A673 (cell line): ENCODE data around the gene LMBR1. TPM values are rescaled to one million over a fixed set of nuclear protein-coding genes. Genes with fewer than 3 reads are reported as not detected.

Experiments used
- BruUV-seq: library from RNA; stranded (reverse); fragments of 400-500 nt; replicated peaks from 2 replicates; lab custom pipeline; 2021; lab: Mats Ljungman, UMichigan
- CTCF ChIA-PET: fragments of 300-600 bp; sonication (Branson Sonifier 250); formaldehyde crosslinking; loops from one replicate; lab custom pipeline; 2022; ENCODE audit warnings: antibody characterized with exemption; lab: Charles Lee
- POLR2A ChIA-PET: fragments of 300-600 bp; sonication (Branson Sonifier 250); formaldehyde crosslinking; loops from one replicate; lab custom pipeline; 2022; ENCODE audit warnings: antibody characterized with exemption; ENCODE audit not compliant: low non-redundant PET; lab: Charles Lee
- DNase-seq: peaks from one replicate; pipeline ENCODE4 v3.0.0-alpha.2; 2015; ENCODE audit warnings: low spot score
- H3K27ac ChIP-seq: fragments of 200-600 bp; sonication (generic); 2 replicates; pipeline ENCODE4 v1.5.1; 2016; ENCODE audit warnings: mixed run types, low read depth, mild to moderate bottlenecking, mixed read lengths, antibody characterized with exemption, low read length; ENCODE audit not compliant: poor library complexity, severe bottlenecking
- H3K27me3 ChIP-seq: fragments of 200-600 bp; sonication (generic); replicated peaks from 2 replicates; pipeline ENCODE4 v1.6.1; 2017; ENCODE audit warnings: mixed run types, low read depth, mild to moderate bottlenecking, mixed read lengths, antibody characterized with exemption, low read length; ENCODE audit not compliant: insufficient read depth, poor library complexity
- H3K36me3 ChIP-seq: fragments of 200-600 bp; sonication (generic); 2 replicates; pipeline ENCODE4 v1.6.1; 2016; ENCODE audit warnings: mixed run types, mild to moderate bottlenecking, mixed read lengths, antibody characterized with exemption, low read length; ENCODE audit not compliant: insufficient read depth, poor library complexity, severe bottlenecking
- H3K4me1 ChIP-seq: fragments of 200-600 bp; sonication (generic); 2 replicates; pipeline ENCODE4 v1.6.1; 2017; ENCODE audit warnings: mixed run types, mild to moderate bottlenecking, mixed read lengths, antibody characterized with exemption, low read length; ENCODE audit not compliant: insufficient read depth, poor library complexity, severe bottlenecking
- H3K4me3 ChIP-seq: fragments of 200-600 bp; sonication (generic); 2 replicates; pipeline ENCODE4 v1.5.1; 2016; ENCODE audit warnings: low read depth, mixed run types, mild to moderate bottlenecking, mixed read lengths, low read length; ENCODE audit not compliant: poor library complexity, severe bottlenecking
- H3K9me3 ChIP-seq: fragments of 200-600 bp; sonication (generic); 2 replicates; pipeline ENCODE4 v1.6.1; 2016; ENCODE audit warnings: mixed run types, low read depth, mild to moderate bottlenecking, mixed read lengths, antibody characterized with exemption, low read length; ENCODE audit not compliant: poor library complexity, severe bottlenecking
- CTCF ChIP-seq: fragments of 300-800, 200-600 bp; sonication (generic); conservative IDR thresholded peaks from 2 replicates; pipeline ENCODE4 v1.5.1; 2017; ENCODE audit warnings: low read depth, mild to moderate bottlenecking, antibody characterized with exemption, low read length, moderate library complexity, mixed read lengths
- EZH2 ChIP-seq: fragments of 200-600 bp; sonication (generic); IDR thresholded peaks from 2 replicates; pipeline ENCODE4 v1.6.1; 2017; ENCODE audit warnings: borderline replicate concordance, low read depth, mild to moderate bottlenecking, mixed read lengths, antibody characterized with exemption, low read length; ENCODE audit not compliant: poor library complexity, severe bottlenecking
- intact Hi-C: fragments of 100-400 bp; cut with micrococcal nuclease; formaldehyde crosslinking; loops from one replicate; pipeline ENCODE4 v1.10.0; 2022; ENCODE audit not compliant: unreplicated experiment
- total RNA-seq: library from RNA; stranded (reverse); gene quantifications from 2 replicates; pipeline ENCODE4 v1.2.3, GENCODE V29; 2021

LMBR1 gene
- total RNA-seq, 1 experiment from 2014 or later: 50.7 TPM

GRCh38 chr7:156898938-156899337, 6.0 kb upstream of the LMBR1 start:
- intact Hi-C loops: no loop called here
- ChIA-PET POLR2A (no interaction called here), CTCF (no interaction called here)
- BruUV-seq: no TSS peak
- Histone ChIP-seq H3K4me1 (no peaks in the 10 kb centered on the region), H3K36me3 (no peaks in the 10 kb centered on the region), H3K27me3 (no peaks in the 10 kb centered on the region), H3K27ac (no peak overlapping the region), H3K4me3 (no peak overlapping the region), H3K9me3 (no peaks in the 10 kb centered on the region)
- TF ChIP-seq CTCF: no peak
- TF ChIP-seq EZH2: no peak
- no peak for DNase-seq

GRCh38 chr7:156897673-156898072, 4.7 kb upstream of the LMBR1 start:
- no peaks in the 10 kb centered on the region for H3K9me3 ChIP-seq
- H3K27ac ChIP-seq: no peak overlapping the region
- ChIA-PET POLR2A (no interaction called here), CTCF (no interaction called here)
- intact Hi-C loops: no loop called here
- BruUV-seq: no TSS peak
- peaks cover 4% of the 10 kb centered on the region for H3K4me1 ChIP-seq
- no peaks in the 10 kb centered on the region for H3K27me3 ChIP-seq
- no peak for DNase-seq
- no peak for TF ChIP-seq EZH2
- no peaks in the 10 kb centered on the region for H3K36me3 ChIP-seq
- no peak overlapping the region for H3K4me3 ChIP-seq

GRCh38 chr7:156896388-156897022, 3.5 kb upstream of the LMBR1 start:
- no peaks in the 10 kb centered on the region for H3K9me3 ChIP-seq
- H3K27me3 ChIP-seq: no peaks in the 10 kb centered on the region
- no peaks in the 10 kb centered on the region for H3K36me3 ChIP-seq
- no peak for DNase-seq
- POLR2A ChIA-PET: no interaction called here
- H3K4me3 ChIP-seq: no peak overlapping the region
- H3K27ac ChIP-seq: no peak overlapping the region
- H3K4me1 ChIP-seq: peaks cover 4% of the 10 kb centered on the region
- TF ChIP-seq CTCF (no peak), EZH2 (no peak)
- intact Hi-C loops: no loop called here
- CTCF ChIA-PET: no interaction called here
- BruUV-seq: no TSS peak
